ENCODE results near the gene CNTNAP2.

DNA sequence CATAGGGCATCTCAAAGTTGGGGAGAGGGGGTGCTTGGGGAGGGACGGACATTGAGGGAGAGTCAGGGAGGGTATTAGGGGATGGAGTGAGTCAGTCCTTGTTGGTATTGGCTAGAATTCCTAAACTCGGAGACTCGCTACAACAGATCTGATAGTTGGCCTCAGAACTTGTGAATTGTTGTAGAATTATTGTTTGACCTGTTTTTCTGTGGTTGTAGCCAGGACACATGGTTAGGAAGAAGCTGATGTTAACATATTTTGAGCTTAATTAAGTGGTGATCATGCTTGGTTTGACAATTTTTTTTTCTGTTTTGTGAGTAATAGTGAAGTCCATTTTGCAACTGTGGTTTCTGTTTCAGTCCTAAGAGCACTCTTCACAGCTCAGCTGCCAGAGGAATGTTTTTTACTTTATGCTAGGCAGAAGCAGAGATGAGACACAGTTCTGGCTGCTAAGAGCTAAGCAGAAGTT lies 1283.7 kb downstream of the CNTNAP2 start:
- TF ChIP-seq, protein P1, sequence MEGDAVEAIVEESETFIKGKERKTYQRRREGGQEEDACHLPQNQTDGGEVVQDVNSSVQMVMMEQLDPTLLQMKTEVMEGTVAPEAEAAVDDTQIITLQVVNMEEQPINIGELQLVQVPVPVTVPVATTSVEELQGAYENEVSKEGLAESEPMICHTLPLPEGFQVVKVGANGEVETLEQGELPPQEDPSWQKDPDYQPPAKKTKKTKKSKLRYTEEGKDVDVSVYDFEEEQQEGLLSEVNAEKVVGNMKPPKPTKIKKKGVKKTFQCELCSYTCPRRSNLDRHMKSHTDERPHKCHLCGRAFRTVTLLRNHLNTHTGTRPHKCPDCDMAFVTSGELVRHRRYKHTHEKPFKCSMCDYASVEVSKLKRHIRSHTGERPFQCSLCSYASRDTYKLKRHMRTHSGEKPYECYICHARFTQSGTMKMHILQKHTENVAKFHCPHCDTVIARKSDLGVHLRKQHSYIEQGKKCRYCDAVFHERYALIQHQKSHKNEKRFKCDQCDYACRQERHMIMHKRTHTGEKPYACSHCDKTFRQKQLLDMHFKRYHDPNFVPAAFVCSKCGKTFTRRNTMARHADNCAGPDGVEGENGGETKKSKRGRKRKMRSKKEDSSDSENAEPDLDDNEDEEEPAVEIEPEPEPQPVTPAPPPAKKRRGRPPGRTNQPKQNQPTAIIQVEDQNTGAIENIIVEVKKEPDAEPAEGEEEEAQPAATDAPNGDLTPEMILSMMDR (IDR thresholded peaks at IDR 0.05) = no peak
- TF ChIP-seq POLR2A (IDR thresholded peaks at IDR 0.05) (no peak), EP300 (IDR thresholded peaks at IDR 0.05) (no peak)

All from stomach (tissue), 4 donors.